ENCODE results near the gene TAAR9.
A peak's percentile ranks its signal among the peaks of the same experiment; 100 is the strongest.

The TAAR9 gene, protein sequence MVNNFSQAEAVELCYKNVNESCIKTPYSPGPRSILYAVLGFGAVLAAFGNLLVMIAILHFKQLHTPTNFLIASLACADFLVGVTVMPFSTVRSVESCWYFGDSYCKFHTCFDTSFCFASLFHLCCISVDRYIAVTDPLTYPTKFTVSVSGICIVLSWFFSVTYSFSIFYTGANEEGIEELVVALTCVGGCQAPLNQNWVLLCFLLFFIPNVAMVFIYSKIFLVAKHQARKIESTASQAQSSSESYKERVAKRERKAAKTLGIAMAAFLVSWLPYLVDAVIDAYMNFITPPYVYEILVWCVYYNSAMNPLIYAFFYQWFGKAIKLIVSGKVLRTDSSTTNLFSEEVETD

DNA sequence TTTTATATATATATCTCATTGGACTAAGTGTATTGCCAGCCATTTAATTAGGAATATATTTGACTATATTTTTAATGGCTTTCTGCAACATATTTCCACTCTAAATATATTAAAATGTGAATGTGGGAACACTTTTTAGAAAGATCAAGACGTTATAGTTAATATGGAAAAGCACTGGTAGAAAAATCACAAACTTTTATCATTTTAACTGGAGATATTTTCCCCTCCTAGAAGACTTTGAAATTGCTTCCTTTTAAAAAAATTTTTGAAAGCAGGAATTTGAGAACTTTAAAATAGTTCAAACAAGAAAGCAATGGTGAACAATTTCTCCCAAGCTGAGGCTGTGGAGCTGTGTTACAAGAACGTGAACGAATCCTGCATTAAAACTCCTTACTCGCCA lies at the start of gene TAAR9:
Gene TAAR9, plus strand, starts transcription at position 301 of the 400 bp plus-strand sequence. Its CDS starts 13 bp downstream, at position 314.
- Histone ChIP-seq H3K4me3 (no peak within 1 kb of the TSS), H3K27ac (no peak within 1 kb of the TSS)
- no peak for DNase-seq (ENCODE audit: low spot score)
- TF ChIP-seq CTCF (IDR thresholded peaks at IDR 0.05) = no peak

- Histone ChIP-seq H3K4me3 (no peak overlapping the region), H3K27ac (peak overlapping the region; percentile 17 to 58)
- no peak for DNase-seq (ENCODE audit: low spot score)
- no peak for TF ChIP-seq CTCF (IDR thresholded peaks at IDR 0.05)
Measured at GRCh38 chr6:132489376-132489775, 48.7 kb upstream of the TAAR9 start.

GRCh38 chr6:132490024-132490423 lies 48.1 kb upstream of the TAAR9 start:
- Histone ChIP-seq H3K27ac (peak overlapping the region; percentile 17 to 58), H3K4me3 (peak overlapping the region; percentile 23)
- TF ChIP-seq CTCF (IDR thresholded peaks at IDR 0.05) = no peak
- DNase-seq (ENCODE audit: low spot score) = no peak

GRCh38 chr6:132490478-132491204 lies 47.4 kb upstream of the TAAR9 start:
- peak overlapping the region; percentile 23 for H3K4me3 ChIP-seq
- H3K27ac ChIP-seq = peak overlapping the region; percentile 17 to 58
- TF ChIP-seq CTCF (IDR thresholded peaks at IDR 0.05) = no peak
- DNase-seq (ENCODE audit: low spot score) = no peak

- no peak overlapping the region for H3K4me3 ChIP-seq
- H3K27ac ChIP-seq = peak overlapping the region in 1 of 2 donors; percentile 59
- no peak for TF ChIP-seq CTCF (IDR thresholded peaks at IDR 0.05)
- DNase-seq (ENCODE audit: low spot score) = no peak
Measured at GRCh38 chr6:132491303-132491702, 46.8 kb upstream of the TAAR9 start.

GRCh38 chr6:132491881-132492280 lies 46.2 kb upstream of the TAAR9 start:
- no peak for DNase-seq (ENCODE audit: low spot score)
- H3K27ac ChIP-seq = peak overlapping the region in 1 of 2 donors; percentile 59
- H3K4me3 ChIP-seq = no peak overlapping the region
- TF ChIP-seq CTCF (IDR thresholded peaks at IDR 0.05) = no peak
